GM23338 (cell line): ENCODE results near the gene KRT12. TPM values are rescaled to one million over a fixed set of nuclear protein-coding genes. Genes with fewer than 3 reads are reported as not detected.

Experiments
- ATAC-seq: fragments of 200-7000 bp; cut with Tn5 transposase; 3 replicates; pipeline ENCODE4 v1.9.1; 2020
- DNase-seq: peaks from one replicate; pipeline ENCODE4 v3.0.0-alpha.2; 2015; ENCODE audit warnings: low spot score
- H2AFZ ChIP-seq: fragments of 200-600 bp; sonication (generic); 2 replicates; pipeline ENCODE4 v1.8.0; 2016; ENCODE audit warnings: antibody characterized with exemption, mild to moderate bottlenecking, moderate library complexity
- H3F3A ChIP-seq: fragments of 200-600 bp; sonication (generic); replicated peaks from 2 replicates; pipeline ENCODE4 v1.8.0; 2017; ENCODE audit warnings: antibody characterized with exemption, mixed run types, low read depth
- H3K27ac ChIP-seq: fragments of 200-600 bp; sonication (generic); 2 replicates; pipeline ENCODE4 v1.6.1; 2016; ENCODE audit warnings: low read depth
- H3K27me3 ChIP-seq: fragments of 200-600 bp; sonication (generic); 2 replicates; pipeline ENCODE4 v1.8.0; 2016; ENCODE audit warnings: mild to moderate bottlenecking, mixed run types, moderate library complexity; ENCODE audit not compliant: insufficient read depth
- H3K36me3 ChIP-seq: fragments of 200-600 bp; sonication (generic); 2 replicates; pipeline ENCODE4 v1.8.0; 2016; ENCODE audit warnings: mild to moderate bottlenecking; ENCODE audit not compliant: insufficient read depth
- H3K4me1 ChIP-seq: fragments of 200-600 bp; sonication (generic); 2 replicates; pipeline ENCODE4 v1.8.0; 2016; ENCODE audit warnings: mild to moderate bottlenecking, moderate library complexity; ENCODE audit not compliant: insufficient read depth
- H3K4me2 ChIP-seq: fragments of 200-600 bp; sonication (generic); 2 replicates; pipeline ENCODE4 v1.7.1; 2017; ENCODE audit warnings: mixed run types
- H3K4me3 ChIP-seq: fragments of 200-600 bp; sonication (generic); 2 replicates; pipeline ENCODE4 v1.6.1; 2016; ENCODE audit warnings: mixed run types
- H3K79me2 ChIP-seq: fragments of 200-600 bp; sonication (generic); replicated peaks from 2 replicates; pipeline ENCODE4 v1.8.0; 2017; ENCODE audit warnings: mild to moderate bottlenecking; ENCODE audit not compliant: insufficient read depth
- H3K9me2 ChIP-seq: fragments of 200-600 bp; sonication (generic); 2 replicates; pipeline ENCODE4 v1.8.0; 2017; ENCODE audit not compliant: insufficient read depth
- H4K20me1 ChIP-seq: fragments of 200-600 bp; sonication (generic); replicated peaks from 2 replicates; pipeline ENCODE4 v1.8.0; 2017; ENCODE audit warnings: mild to moderate bottlenecking; ENCODE audit not compliant: insufficient read depth
- H3K27ac Mint-ChIP-seq: 2 replicates; pipeline ENCODE4 v1.8.0; 2020; ENCODE audit warnings: inconsistent platforms, mild to moderate bottlenecking, moderate library complexity, mixed read lengths
- H3K27me3 Mint-ChIP-seq: 3 replicates; pipeline ENCODE4 v1.8.0; 2022; ENCODE audit warnings: low read depth, mild to moderate bottlenecking, moderate library complexity, mixed read lengths, inconsistent platforms; ENCODE audit not compliant: insufficient read depth, poor library complexity
- H3K36me3 Mint-ChIP-seq: 3 replicates; pipeline ENCODE4 v1.8.0; 2021; ENCODE audit warnings: low read depth, mild to moderate bottlenecking, inconsistent platforms, moderate library complexity, mixed read lengths
- H3K4me1 Mint-ChIP-seq: 3 replicates; pipeline ENCODE4 v1.8.0; 2020; ENCODE audit warnings: mild to moderate bottlenecking, inconsistent platforms, mixed read lengths
- H3K4me3 Mint-ChIP-seq: 3 replicates; pipeline ENCODE4 v1.8.0; 2021; ENCODE audit warnings: moderate library complexity, mild to moderate bottlenecking, inconsistent platforms, mixed read lengths
- H3K9me3 Mint-ChIP-seq: 3 replicates; pipeline ENCODE4 v1.8.0; 2020; ENCODE audit warnings: moderate library complexity, mild to moderate bottlenecking, inconsistent platforms, mixed read lengths
- EZH2 ChIP-seq: fragments of 200-600 bp; sonication (generic); IDR thresholded peaks from one replicate; pipeline ENCODE4 v1.8.0; 2017; ENCODE audit warnings: antibody characterized with exemption, mild to moderate bottlenecking, low read depth; ENCODE audit not compliant: unreplicated experiment
- EZH2phosphoT487 ChIP-seq: fragments of 200-600 bp; sonication (generic); IDR thresholded peaks from one replicate; pipeline ENCODE4 v1.8.1; 2018; ENCODE audit warnings: antibody characterized with exemption; ENCODE audit not compliant: unreplicated experiment
- JUNB ChIP-seq: IDR thresholded peaks from one replicate; pipeline ENCODE4 v1.6.1; 2016; ENCODE audit warnings: antibody characterized with exemption; ENCODE audit not compliant: unreplicated experiment
- NANOG ChIP-seq: IDR thresholded peaks from 2 replicates; pipeline ENCODE4 v1.6.1; 2016; ENCODE audit warnings: antibody characterized with exemption, borderline replicate concordance
- POLR2AphosphoS5 ChIP-seq: IDR thresholded peaks from 2 replicates; pipeline ENCODE4 v1.6.1; 2016; ENCODE audit warnings: antibody characterized with exemption, low read depth
- STAT1 ChIP-seq: IDR thresholded peaks from one replicate; pipeline ENCODE4 v1.6.1; 2016; ENCODE audit warnings: antibody characterized with exemption; ENCODE audit not compliant: unreplicated experiment
- ZNF331 ChIP-seq: fragments of 250-450 bp; sonication (Bioruptor Pico); IDR thresholded peaks from 2 replicates; pipeline ENCODE4 v1.5.0; 2020; ENCODE audit warnings: low read depth, mild to moderate bottlenecking, moderate library complexity
- ZNF462 ChIP-seq: fragments of 250-450 bp; sonication (Bioruptor Pico); IDR thresholded peaks from 2 replicates; pipeline ENCODE4 v1.5.0; 2020; ENCODE audit warnings: mild to moderate bottlenecking, moderate library complexity
- polyA plus RNA-seq: library from polyadenylated mRNA; unstranded; fragments of >200 nt; fragmentation: Nextera tagmentation; extraction: Ambion mirVana; gene quantifications from 2 replicates; pipeline ENCODE4 v1.2.1, GENCODE V29; 2016
- total RNA-seq: library from RNA; depleted of rRNA; stranded (reverse); fragments of >200 nt; shearing (Covaris generic); gene quantifications from 2 replicates; pipeline ENCODE4 v1.2.3, GENCODE V29; 2014

The KRT12 gene
- total and polyA plus RNA-seq, 2 experiments from 2014 or later: not detected

- no peak for TF ChIP-seq ZNF462
- no peak for TF ChIP-seq ZNF331 (CRISPR knock-in tag)
- TF ChIP-seq EZH2: no peak
- no peak for TF ChIP-seq JUNB
- no peak for TF ChIP-seq NANOG
- no peak for TF ChIP-seq EZH2phosphoT487
Observed at GRCh38 chr17:40857535-40857934, 9.5 kb downstream of the KRT12 start (continued).

- DNase-seq (no peak), ATAC-seq (no peak)
- Mint-ChIP-seq H3K27ac (no peak overlapping the region), H3K36me3 (0 out of 3 replicates have a peak, but pooled peaks cover 2% of the 10 kb centered on the region), H3K4me1 (peaks cover 26% of the 10 kb centered on the region), H3K4me3 (no peak overlapping the region), H3K9me3 (no peaks in the 10 kb centered on the region), H3K27me3 (peaks cover 9% of the 10 kb centered on the region)
- H3K4me1 ChIP-seq: peaks cover 15% of the 10 kb centered on the region
- H3K4me2 ChIP-seq: peak overlapping the region; percentile 52
- H3K27ac ChIP-seq: no peak overlapping the region
- no peak overlapping the region for H2AFZ ChIP-seq
- no peaks in the 10 kb centered on the region for H3K79me2 ChIP-seq
- H3K27me3 ChIP-seq: 0 out of 2 replicates have a peak, but pooled peaks cover 5% of the 10 kb centered on the region
- TF ChIP-seq ZNF462 (no peak), JUNB (no peak), STAT1 (no peak), POLR2AphosphoS5 (no peak)
- no peaks in the 10 kb centered on the region; the same call in 1 of the 2 replicates for H3F3A ChIP-seq
- no peaks in the 10 kb centered on the region for H3K9me2 ChIP-seq
- H3K36me3 ChIP-seq: no peaks in the 10 kb centered on the region
- no peaks in the 10 kb centered on the region for H4K20me1 ChIP-seq
- H3K4me3 ChIP-seq: no peak overlapping the region
Observed at GRCh38 chr17:40854175-40854814, 12.7 kb downstream of the KRT12 start.
